K562 (cell line): ENCODE results near the gene PYGL. TPM values are rescaled to one million over a fixed set of nuclear protein-coding genes. Genes with fewer than 3 reads are reported as not detected.

Experiments
- ATAC-seq: fragments of 200-7000 bp; cut with Tn5 transposase; 3 replicates; pipeline ENCODE4 v1.9.1; 2020; ENCODE audit warnings: moderate library complexity
- BruUV-seq: library from RNA; stranded (reverse); fragments of 400-500 nt; replicated peaks from 2 replicates; lab custom pipeline; 2021; lab: Mats Ljungman, UMichigan
- CTCF ChIA-PET: fragments of 300-600 bp; formaldehyde crosslinking; extraction: SDS; loops from one replicate; lab custom pipeline; 2021; ENCODE audit warnings: low intra/inter-chr PET ratio; lab: Yijun Ruan, JAX
- POLR2A ChIA-PET: fragments of 300-600, 350-650 bp; sonication (Branson Sonifier 250); formaldehyde crosslinking; extraction: SDS; loops from one replicate; lab custom pipeline; 2021; ENCODE audit warnings: antibody characterized with exemption, inconsistent platforms; lab: Yijun Ruan, JAX
- DNase-seq, 4 experiments: peaks; one replicate each; pipeline versions ENCODE4 v3.0.0 to v3.0.0-alpha.2; 2011 to 2018; ENCODE audit warnings: low spot score in 3 of 4, mixed read lengths in 3 of 4; ENCODE audit errors: extremely low read depth in 1 of 4
- FAIRE-seq: peaks from 2 replicates; lab custom pipeline; 2011; peaks lifted over from hg19 to GRCh38; lab: Jason Lieb, UNC
- H2AFZ ChIP-seq: 2 replicates; pipeline ENCODE4 v1.6.0; 2011; ENCODE audit warnings: low read depth, low read length, control low read depth, inconsistent platforms
- H3K27ac ChIP-seq: fragments of 200-600 bp; 3 replicates; pipeline ENCODE4 v1.8.0; 2011; ENCODE audit warnings: low read depth, mild to moderate bottlenecking, control low read depth, inconsistent platforms, low read length, moderate library complexity, mixed read lengths; ENCODE audit errors: extremely low read depth
- H3K27me3 ChIP-seq, 2 experiments: fragments of 300-600 bp in 1 of 2; 2 replicates in 1 of 2; 3 replicates in 1 of 2; pipeline versions ENCODE4 v1.6.0 to v1.8.0; 2011; ENCODE audit warnings: inconsistent platforms in 2 of 2, low read length in 2 of 2, mild to moderate bottlenecking in 1 of 2, mixed read lengths in 1 of 2, moderate library complexity in 1 of 2; ENCODE audit not compliant: control insufficient read depth in 2 of 2, insufficient read depth in 2 of 2
- H3K36me3 ChIP-seq: fragments of 300-600 bp; 3 replicates; pipeline ENCODE4 v1.8.0; 2011; ENCODE audit warnings: mild to moderate bottlenecking, low read length, inconsistent platforms; ENCODE audit not compliant: control insufficient read depth, insufficient read depth
- H3K4me1 ChIP-seq, 2 experiments: fragments of 200-600 bp in 1 of 2; replicated peaks in 1 of 2; 2 replicates in 1 of 2; 3 replicates in 1 of 2; pipeline versions ENCODE4 v1.5.1 to v1.8.0; 2011; ENCODE audit warnings: inconsistent platforms in 2 of 2, low read length in 2 of 2, mild to moderate bottlenecking in 1 of 2, mixed read lengths in 1 of 2, moderate library complexity in 1 of 2; ENCODE audit not compliant: control insufficient read depth in 2 of 2, insufficient read depth in 2 of 2
- H3K4me2 ChIP-seq: 2 replicates; pipeline ENCODE4 v1.6.1; 2011; ENCODE audit warnings: low read length, control low read depth, inconsistent platforms, mixed read lengths; ENCODE audit not compliant: insufficient read depth
- H3K4me3 ChIP-seq: fragments of 200-600 bp; sonication (generic), shearing (Covaris generic); 2 replicates; pipeline ENCODE4 v1.5.1; 2016; ENCODE audit warnings: control low read depth, inconsistent platforms
- H3K79me2 ChIP-seq: fragments of 200-600 bp; 3 replicates; pipeline ENCODE4 v1.8.0; 2011; ENCODE audit warnings: low read length, inconsistent platforms; ENCODE audit not compliant: control insufficient read depth, insufficient read depth
- H3K9ac ChIP-seq, 2 experiments: 2 replicates each; pipeline versions ENCODE4 v1.6.0 to v1.6.1; 2011; ENCODE audit warnings: low read depth in 2 of 2, low read length in 2 of 2, control low read depth in 1 of 2, inconsistent platforms in 1 of 2, mild to moderate bottlenecking in 1 of 2, mixed read lengths in 1 of 2; ENCODE audit not compliant: insufficient read depth in 1 of 2
- H3K9me1 ChIP-seq: one replicate; pipeline ENCODE4 v1.6.0; 2011; ENCODE audit warnings: inconsistent platforms, mild to moderate bottlenecking, low read length, moderate library complexity; ENCODE audit not compliant: control insufficient read depth, insufficient read depth
- H3K9me3 ChIP-seq: replicated peaks from 2 replicates; pipeline ENCODE4 v1.5.1; 2011; ENCODE audit warnings: low read depth, low read length, inconsistent platforms; ENCODE audit not compliant: control insufficient read depth, insufficient read depth
- H4K20me1 ChIP-seq: replicated peaks from 2 replicates; pipeline ENCODE4 v1.6.1; 2011; ENCODE audit warnings: low read length, inconsistent platforms, mixed read lengths; ENCODE audit not compliant: control insufficient read depth, insufficient read depth
- PML ChIP-seq: IDR thresholded peaks from 2 replicates; pipeline ENCODE4 v1.6.1; 2012; ENCODE audit warnings: low read length, inconsistent platforms
- WGBS: fragments of 100-300 bp; shearing (Covaris generic); methylation state at CpG from one replicate; pipeline ENCODE4 v1.1.6; 2016; ENCODE audit warnings: low coverage, mixed read lengths; ENCODE audit not compliant: insufficient coverage; ENCODE audit errors: missing lambda C conversion rate; 5-methylcytosine and 5-hydroxymethylcytosine counted together
- in situ Hi-C: fragments of 300-500 bp; cut with MboI; formaldehyde crosslinking; loops from 4 replicates; pipeline ENCODE4 v1.15.0; 2018; ENCODE audit warnings: inconsistent platforms, mixed read lengths
- intact Hi-C: fragments of 100-400 bp; cut with micrococcal nuclease; formaldehyde crosslinking; loops from 2 replicates; pipeline ENCODE4 v1.14.2; 2022
- polyA plus RNA-seq, 8 experiments: library from polyadenylated mRNA; depleted of rRNA in 4 of 8; stranded (reverse) in 5 of 8; unstranded in 3 of 8; fragments of >200 nt; fragmentation: Nextera tagmentation in 2 of 8; fragmentation: Illumina TruSeq in 1 of 8; extraction: Ambion mirVana in 2 of 8; extraction: Trizol in 1 of 8; gene quantifications; 2 replicates each; pipeline versions ENCODE4 v1.2.1 to v1.2.3, GENCODE V29; 2011 to 2014; ENCODE audit warnings: inconsistent platforms in 1 of 8, missing spikeins in 1 of 8
- total RNA-seq, 7 experiments: library from RNA; depleted of rRNA in 6 of 7; stranded (reverse); fragments of >200 nt in 6 of 7; fragmentation: Illumina TruSeq in 2 of 7; extraction: Trizol in 2 of 7; gene quantifications; 2 replicates each; pipeline versions ENCODE4 v1.2.1 to v1.2.3, GENCODE V29; 2011 to 2021; ENCODE audit warnings: low replicate concordance in 1 of 7
- TF ChIP-seq, protein P1 (sequence below): sonication (generic); IDR thresholded peaks from 2 replicates; pipeline ENCODE4 v1.6.1; 2016

The PYGL gene
- total and polyA plus RNA-seq, 9 of the 15 experiments (the other 6 are each of a cell fraction or from before 2014, with no cell fraction given), result 3.5 to 17.9 (median 13.1) TPM

DNA sequence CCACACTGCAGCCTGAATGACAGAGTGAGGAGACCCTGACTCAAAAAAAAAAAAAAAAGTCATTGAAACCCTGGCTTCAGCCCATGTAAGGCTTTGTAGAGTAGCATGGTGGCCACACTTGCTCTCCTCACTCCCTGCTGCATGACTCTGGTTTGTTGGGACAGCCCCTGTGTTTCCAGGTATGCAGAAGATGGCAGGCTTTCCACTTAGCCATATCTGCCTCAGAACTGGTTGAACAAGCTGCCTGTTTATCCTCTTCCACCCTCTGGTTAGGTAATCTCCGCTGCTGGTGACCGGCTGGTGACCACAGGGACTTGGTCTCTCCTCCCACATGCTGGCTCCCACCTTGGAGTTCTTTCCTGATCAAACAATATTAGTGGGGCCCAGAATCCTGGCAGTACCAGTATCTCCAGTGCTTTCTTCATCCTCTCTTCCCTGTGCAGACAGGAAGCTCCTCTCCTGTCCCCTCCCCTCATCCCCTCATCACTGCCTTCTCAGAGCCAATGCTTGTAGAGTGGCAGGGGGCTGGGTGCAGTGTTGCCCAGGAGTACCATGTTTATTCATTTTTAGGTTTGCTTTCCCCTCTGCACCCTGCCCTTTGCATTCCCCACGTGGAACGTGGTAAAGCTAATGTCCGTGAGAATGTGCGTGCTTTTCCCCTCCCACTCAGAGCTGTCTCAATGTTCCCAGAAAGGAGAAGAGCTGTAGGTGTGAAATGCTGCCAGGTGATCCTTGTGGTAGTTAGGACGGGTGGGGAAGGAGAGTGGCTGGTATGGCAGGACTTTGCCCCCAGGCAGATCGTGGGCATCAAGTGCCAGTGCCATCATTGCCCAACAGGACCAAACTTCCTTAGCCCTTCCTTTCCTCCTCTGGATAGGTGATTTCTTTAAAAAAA lies 61.1 kb downstream of the PYGL start:
- Histone ChIP-seq H2AFZ (no peak overlapping the region), H3K9me3 (no peaks in the 10 kb centered on the region), H3K9ac (no peak overlapping the region), H3K27me3 (peaks cover 0 to 12% of the 10 kb centered on the region in 2 experiments; a peak in 4 of 5 replicates), H3K79me2 (no peaks in the 10 kb centered on the region), H3K4me1 (no peaks in the 10 kb centered on the region), H3K9me1 (no peaks in the 10 kb centered on the region), H3K4me3 (no peak overlapping the region), H4K20me1 (no peaks in the 10 kb centered on the region), H3K4me2 (no peak overlapping the region), H3K27ac (no peak overlapping the region), H3K36me3 (no peaks in the 10 kb centered on the region)
- ChIA-PET CTCF (no interaction called here), POLR2A (no interaction called here)
- TF ChIP-seq, protein P1, sequence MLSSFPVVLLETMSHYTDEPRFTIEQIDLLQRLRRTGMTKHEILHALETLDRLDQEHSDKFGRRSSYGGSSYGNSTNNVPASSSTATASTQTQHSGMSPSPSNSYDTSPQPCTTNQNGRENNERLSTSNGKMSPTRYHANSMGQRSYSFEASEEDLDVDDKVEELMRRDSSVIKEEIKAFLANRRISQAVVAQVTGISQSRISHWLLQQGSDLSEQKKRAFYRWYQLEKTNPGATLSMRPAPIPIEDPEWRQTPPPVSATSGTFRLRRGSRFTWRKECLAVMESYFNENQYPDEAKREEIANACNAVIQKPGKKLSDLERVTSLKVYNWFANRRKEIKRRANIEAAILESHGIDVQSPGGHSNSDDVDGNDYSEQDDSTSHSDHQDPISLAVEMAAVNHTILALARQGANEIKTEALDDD, result peak; percentile 43
- TF ChIP-seq PML, result no peak
- no TSS peak for BruUV-seq
- DNase-seq (no peak), ATAC-seq (no peak; the same call in 2 of the 3 replicates), FAIRE-seq (no peak)
- whole genome bisulfite sequencing, result 0% methylated on average over 4 of the region's 8 CpGs
- in situ Hi-C loops, result no loop called here
- intact Hi-C loops, result no loop called here
